KOPT-K1 (cell line): ENCODE data around the gene GADD45A.

Experiments
- H3K27ac ChIP-seq: fragments of 200-600 bp; sonication (generic); 2 replicates; pipeline ENCODE4 v1.5.1; 2016; ENCODE audit warnings: antibody characterized with exemption, mild to moderate bottlenecking, low read depth, low read length; ENCODE audit not compliant: poor library complexity, severe bottlenecking
- H3K36me3 ChIP-seq: fragments of 200-600 bp; sonication (generic); 2 replicates; pipeline ENCODE4 v1.5.1; 2017; ENCODE audit warnings: antibody characterized with exemption, mild to moderate bottlenecking, low read length, moderate library complexity; ENCODE audit not compliant: insufficient read depth
- H3K9me3 ChIP-seq: fragments of 200-600 bp; sonication (generic); 2 replicates; pipeline ENCODE4 v1.5.1; 2017; ENCODE audit warnings: antibody characterized with exemption, low read length, mild to moderate bottlenecking; ENCODE audit not compliant: insufficient read depth, poor library complexity, severe bottlenecking

Gene GADD45A, protein sequence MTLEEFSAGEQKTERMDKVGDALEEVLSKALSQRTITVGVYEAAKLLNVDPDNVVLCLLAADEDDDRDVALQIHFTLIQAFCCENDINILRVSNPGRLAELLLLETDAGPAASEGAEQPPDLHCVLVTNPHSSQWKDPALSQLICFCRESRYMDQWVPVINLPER

DNA sequence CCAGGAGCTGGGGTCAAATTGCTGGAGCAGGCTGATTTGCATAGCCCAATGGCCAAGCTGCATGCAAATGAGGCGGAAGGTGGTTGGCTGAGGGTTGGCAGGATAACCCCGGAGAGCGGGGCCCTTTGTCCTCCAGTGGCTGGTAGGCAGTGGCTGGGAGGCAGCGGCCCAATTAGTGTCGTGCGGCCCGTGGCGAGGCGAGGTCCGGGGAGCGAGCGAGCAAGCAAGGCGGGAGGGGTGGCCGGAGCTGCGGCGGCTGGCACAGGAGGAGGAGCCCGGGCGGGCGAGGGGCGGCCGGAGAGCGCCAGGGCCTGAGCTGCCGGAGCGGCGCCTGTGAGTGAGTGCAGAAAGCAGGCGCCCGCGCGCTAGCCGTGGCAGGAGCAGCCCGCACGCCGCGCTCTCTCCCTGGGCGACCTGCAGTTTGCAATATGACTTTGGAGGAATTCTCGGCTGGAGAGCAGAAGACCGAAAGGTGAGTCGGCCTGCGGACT, at the start of gene GADD45A:
GADD45A (plus strand) TSS at position 135 of the 491 bp plus-strand sequence; CDS start at position 429, 294 bp downstream.
- Histone ChIP-seq H3K9me3 (no peaks in the 10 kb centered on the region), H3K27ac (peak within 1 kb of the TSS; percentile 34), H3K36me3 (no peaks in the 10 kb centered on the region)

DNA sequence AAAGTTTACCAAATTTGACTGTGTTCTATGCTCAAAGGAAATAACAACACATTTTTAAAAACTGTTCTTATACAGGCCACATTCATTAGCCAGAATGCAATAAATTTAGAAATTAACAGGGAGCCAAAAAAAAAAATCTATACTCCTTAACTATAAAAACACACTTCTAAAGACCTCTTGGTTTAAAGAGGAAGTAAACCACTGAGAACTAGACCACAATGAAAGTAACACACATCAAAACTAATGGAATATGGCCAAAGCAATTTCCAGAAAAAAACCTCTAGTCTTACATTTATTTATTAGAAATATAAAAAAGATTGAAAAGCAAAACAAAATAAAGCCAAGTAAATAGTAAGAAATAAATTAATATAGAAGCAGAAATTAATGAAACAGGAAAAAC, 48.9 kb upstream of the GADD45A start:
- Histone ChIP-seq H3K36me3 (no peaks in the 10 kb centered on the region), H3K9me3 (no peaks in the 10 kb centered on the region), H3K27ac (no peak overlapping the region)

GRCh38 chr1:67639361-67639760, 45.6 kb upstream of the GADD45A start:
- H3K9me3 ChIP-seq = no peaks in the 10 kb centered on the region
- no peak overlapping the region for H3K27ac ChIP-seq
- H3K36me3 ChIP-seq = no peaks in the 10 kb centered on the region

GRCh38 chr1:67642629-67643028, 42.4 kb upstream of the GADD45A start:
- Histone ChIP-seq H3K27ac (no peak overlapping the region), H3K9me3 (no peaks in the 10 kb centered on the region), H3K36me3 (no peaks in the 10 kb centered on the region)

DNA sequence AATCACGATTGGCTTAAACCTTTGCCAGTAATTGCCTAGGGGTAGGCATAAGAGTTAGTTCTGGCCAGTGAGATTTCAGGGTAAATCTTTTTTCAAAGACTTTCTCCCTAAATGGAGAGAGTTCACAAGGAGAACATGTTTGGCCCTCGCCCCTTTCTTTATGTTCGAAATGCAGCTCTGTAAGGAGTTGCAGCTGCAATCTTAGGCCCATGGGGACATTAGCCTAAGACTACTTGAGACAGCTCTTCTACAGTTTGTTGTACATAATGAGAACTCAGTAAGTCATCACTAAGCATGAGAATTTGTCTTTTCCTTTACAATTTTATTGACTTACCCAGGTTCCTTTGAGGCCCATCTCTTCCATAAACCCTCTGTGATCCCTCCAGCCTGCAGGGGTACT, 40.4 kb upstream of the GADD45A start:
- Histone ChIP-seq H3K27ac (no peak overlapping the region), H3K36me3 (no peaks in the 10 kb centered on the region), H3K9me3 (no peaks in the 10 kb centered on the region)

DNA sequence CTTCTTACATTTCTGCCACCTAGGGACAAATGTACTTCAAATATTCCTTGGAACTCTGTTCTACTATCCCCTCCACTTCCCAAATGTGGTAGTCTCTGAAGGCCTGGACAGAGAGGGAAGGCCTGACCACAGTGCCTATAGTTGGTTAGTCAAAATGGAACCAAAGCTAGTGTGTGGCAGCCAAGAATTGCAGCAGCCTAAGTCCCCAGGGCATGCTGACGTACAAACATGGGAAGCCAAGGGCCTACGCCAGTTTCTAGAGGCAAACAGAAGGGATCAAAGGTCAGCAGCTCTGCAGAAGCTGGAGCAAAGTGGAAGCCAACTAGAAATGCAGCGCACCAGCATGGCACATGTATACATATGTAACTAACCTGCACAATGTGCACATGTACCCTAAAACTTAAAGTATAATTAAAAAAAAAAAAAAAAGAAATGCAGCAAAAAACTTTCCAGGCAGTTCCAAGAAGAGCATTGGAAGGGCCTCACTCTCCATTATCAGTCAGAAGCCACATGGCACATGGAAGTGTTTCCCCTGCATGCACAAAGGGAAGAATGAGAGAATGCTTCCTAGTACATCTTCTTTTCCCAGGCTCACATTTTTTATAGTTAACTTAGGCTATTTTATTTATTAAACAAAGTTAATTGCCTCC, 39.4 kb upstream of the GADD45A start:
- H3K9me3 ChIP-seq = no peaks in the 10 kb centered on the region
- H3K36me3 ChIP-seq = no peaks in the 10 kb centered on the region
- H3K27ac ChIP-seq = no peak overlapping the region

GRCh38 chr1:67646145-67647035, 38.6 kb upstream of the GADD45A start:
- H3K36me3 ChIP-seq = no peaks in the 10 kb centered on the region
- H3K27ac ChIP-seq = no peak overlapping the region
- H3K9me3 ChIP-seq = no peaks in the 10 kb centered on the region

- Histone ChIP-seq H3K36me3 (no peaks in the 10 kb centered on the region), H3K27ac (no peak overlapping the region), H3K9me3 (no peaks in the 10 kb centered on the region)
Observed at GRCh38 chr1:67647036-67647798, 37.8 kb upstream of the GADD45A start.

DNA sequence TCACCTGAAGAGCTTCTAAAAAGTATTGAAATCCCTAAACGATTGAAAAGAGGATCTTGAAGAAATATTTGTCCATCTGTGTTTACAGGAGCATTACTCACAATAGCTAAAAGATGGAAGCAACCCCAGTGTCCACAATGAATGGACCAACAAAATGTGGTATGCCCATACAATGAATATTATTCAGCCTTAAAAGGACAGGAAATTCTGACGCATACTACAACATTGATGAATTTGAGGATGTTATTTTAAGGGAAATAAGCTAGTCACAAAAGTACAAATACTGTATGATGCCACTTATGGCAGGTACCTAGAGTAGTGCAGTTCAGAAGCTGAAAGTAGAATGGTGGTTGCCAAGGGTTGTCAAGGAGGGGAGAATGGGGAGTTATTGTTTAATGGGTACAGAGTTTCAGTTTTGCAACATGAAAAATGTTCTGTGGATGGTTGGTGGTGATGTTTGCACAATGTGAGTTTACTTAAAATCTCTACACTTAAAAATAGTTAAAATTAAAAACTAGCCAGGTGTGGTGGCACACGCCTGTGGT, 37.1 kb upstream of the GADD45A start:
- Histone ChIP-seq H3K27ac (no peak overlapping the region), H3K9me3 (no peaks in the 10 kb centered on the region), H3K36me3 (no peaks in the 10 kb centered on the region)

DNA sequence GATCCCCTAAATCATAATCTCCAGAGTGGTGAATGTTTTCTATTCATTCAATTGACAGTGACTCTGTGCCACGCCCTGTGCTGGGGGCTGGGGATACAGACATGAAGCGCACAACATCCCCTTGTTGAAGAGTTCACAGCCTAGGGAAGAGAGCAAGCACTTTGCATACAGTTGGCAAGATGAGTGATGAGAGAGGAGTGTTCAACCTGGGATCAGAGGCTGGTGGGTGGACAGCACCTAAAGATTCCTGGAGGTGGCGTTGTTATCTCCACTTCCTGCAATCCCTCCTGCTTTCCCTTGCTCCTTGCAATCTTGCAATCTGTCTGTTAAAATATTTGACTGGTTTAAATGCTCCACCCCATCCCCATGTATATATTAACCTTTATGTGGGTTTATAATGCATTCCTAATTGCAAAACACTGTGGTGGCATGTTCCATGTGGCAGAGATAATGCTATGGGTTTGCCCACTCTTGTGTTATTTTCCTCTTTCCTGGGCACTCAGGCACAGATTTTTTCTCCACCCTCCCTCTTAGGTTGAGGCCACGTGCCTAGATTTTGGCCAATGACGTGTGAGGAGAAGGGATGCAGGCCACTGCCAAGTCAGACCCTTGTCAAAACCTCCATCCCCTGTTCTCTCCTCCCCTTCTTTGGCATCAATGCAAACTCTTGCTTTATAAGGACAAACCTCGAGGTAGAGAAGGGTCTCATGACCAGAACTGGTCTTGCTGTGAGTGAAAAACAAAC, 36.2 kb upstream of the GADD45A start:
- Histone ChIP-seq H3K36me3 (no peaks in the 10 kb centered on the region), H3K27ac (no peak overlapping the region), H3K9me3 (no peaks in the 10 kb centered on the region)

DNA sequence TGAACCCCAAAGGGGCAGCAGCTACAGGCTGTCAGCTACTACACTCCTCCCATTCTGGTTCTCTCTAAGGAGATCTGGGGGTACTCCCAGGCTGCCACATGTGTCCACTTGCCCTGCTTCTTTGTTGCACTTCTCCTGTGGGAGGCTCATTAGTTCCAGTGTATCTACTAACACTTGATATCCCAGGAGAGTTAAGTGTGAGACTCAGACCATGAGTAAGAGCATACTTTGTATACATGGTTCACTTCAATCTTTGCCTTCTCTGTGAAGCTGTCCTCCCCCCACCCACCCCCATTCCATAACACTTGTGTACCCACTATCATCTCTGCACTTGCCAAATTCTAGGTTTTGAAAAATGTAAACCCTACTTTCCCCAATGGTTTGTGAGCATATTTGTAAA, 34.9 kb upstream of the GADD45A start:
- no peaks in the 10 kb centered on the region for H3K36me3 ChIP-seq
- H3K9me3 ChIP-seq = no peaks in the 10 kb centered on the region
- H3K27ac ChIP-seq = no peak overlapping the region

- Histone ChIP-seq H3K36me3 (no peaks in the 10 kb centered on the region), H3K27ac (no peak overlapping the region), H3K9me3 (no peaks in the 10 kb centered on the region)
Observed at GRCh38 chr1:67651031-67651430, 34.0 kb upstream of the GADD45A start.

DNA sequence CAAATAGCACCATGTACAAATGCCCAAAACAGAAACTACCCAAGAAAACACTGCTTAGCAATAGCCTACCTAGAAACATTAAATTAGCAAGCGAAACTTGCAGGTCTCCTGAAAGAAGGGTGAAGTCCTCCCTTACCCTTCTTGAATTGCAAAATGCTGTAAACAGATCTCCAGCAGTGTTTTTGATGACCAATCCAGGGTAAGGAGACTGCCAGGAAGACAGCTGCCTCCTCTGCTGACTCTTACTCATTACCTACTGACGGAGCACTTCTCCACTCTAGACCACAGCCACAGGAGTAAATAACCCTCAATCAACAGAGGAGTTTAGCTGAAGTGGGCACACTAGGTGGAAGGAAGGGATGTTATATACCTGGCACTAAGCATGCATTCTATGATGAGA, 32.2 kb upstream of the GADD45A start:
- no peak overlapping the region for H3K27ac ChIP-seq
- no peaks in the 10 kb centered on the region for H3K9me3 ChIP-seq
- no peaks in the 10 kb centered on the region for H3K36me3 ChIP-seq

DNA sequence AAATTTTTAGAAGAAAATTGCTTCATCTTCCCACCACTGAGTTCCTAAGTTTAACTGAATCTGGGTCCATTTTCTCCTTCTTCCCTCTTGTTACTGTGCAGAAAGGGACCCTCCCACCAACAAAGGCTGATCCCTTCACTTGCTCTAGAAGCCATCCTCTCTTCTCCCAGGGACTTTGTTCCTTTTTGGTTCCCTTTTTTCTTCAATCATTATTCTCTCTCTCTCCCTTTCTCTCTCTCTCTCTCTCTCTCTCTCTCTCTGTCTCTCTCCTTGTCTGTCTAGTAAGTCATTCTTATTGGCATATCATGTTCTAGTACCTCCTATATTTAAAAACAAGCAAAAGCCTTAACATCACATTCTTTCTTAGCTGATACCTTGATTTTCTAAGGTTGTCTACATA, 31.7 kb upstream of the GADD45A start:
- Histone ChIP-seq H3K36me3 (no peaks in the 10 kb centered on the region), H3K9me3 (no peaks in the 10 kb centered on the region), H3K27ac (no peak overlapping the region)
